Heart left ventricle (tissue), 16 donors: ENCODE results near the gene C2CD2. TPM values are rescaled to one million over a fixed set of nuclear protein-coding genes. Genes with fewer than 3 reads are reported as not detected.

ENCODE experiments used
- ATAC-seq, 4 donors: fragments of 200-7000 bp; cut with Tn5 transposase; one replicate each; pipeline ENCODE4 v1.9.1; 2020 to 2022; ENCODE audit warnings: moderate library complexity in 4 of 4, mild to moderate bottlenecking in 3 of 4, moderate number of reproducible peaks in 1 of 4
- DNase-seq, 5 donors: peaks; one replicate each; pipeline ENCODE4 v3.0.0-alpha.2; 2020
- H3K27ac ChIP-seq, 12 donors: fragments of 200-600 bp; sonication (generic) in 4 of 12; one replicate each; pipeline versions ENCODE4 v1.5.0 to v1.8.0; 2016 to 2022; ENCODE audit warnings: mild to moderate bottlenecking in 2 of 12
- H3K27me3 ChIP-seq, 9 donors: fragments of 200-600 bp; sonication (generic) in 2 of 9; one replicate each; pipeline versions ENCODE4 v1.5.1 to v1.8.0; 2016 to 2022; ENCODE audit warnings: mild to moderate bottlenecking in 3 of 9
- H3K36me3 ChIP-seq, 9 donors: fragments of 200-600 bp; sonication (generic) in 2 of 9; one replicate each; pipeline versions ENCODE4 v1.5.0 to v1.8.0; 2018 to 2022; ENCODE audit warnings: mild to moderate bottlenecking in 2 of 9
- H3K4me1 ChIP-seq, 12 donors: fragments of 200-600 bp; sonication (generic) in 4 of 12; one replicate each; pipeline versions ENCODE4 v1.5.0 to v1.8.0; 2016 to 2022; ENCODE audit warnings: mild to moderate bottlenecking in 3 of 12
- H3K4me3 ChIP-seq, 12 donors: fragments of 200-600 bp; sonication (generic) in 4 of 12; one replicate each; pipeline versions ENCODE4 v1.5.0 to v1.8.0; 2017 to 2022; ENCODE audit warnings: mild to moderate bottlenecking in 9 of 12, moderate library complexity in 4 of 12
- H3K9me3 ChIP-seq, 12 donors: fragments of 200-600 bp; sonication (generic) in 4 of 12; one replicate each; pipeline versions ENCODE4 v1.5.0 to v1.8.0; 2016 to 2022; ENCODE audit warnings: mild to moderate bottlenecking in 1 of 12
- CTCF ChIP-seq, 12 donors: fragments of 200-600 bp; sonication (generic) in 4 of 12; IDR thresholded peaks; one replicate each; pipeline versions ENCODE4 v1.5.0 to v1.8.0; 2018 to 2022; ENCODE audit warnings: antibody characterized with exemption in 12 of 12, mild to moderate bottlenecking in 5 of 12
- POLR2A ChIP-seq, 2 donors: fragments of 450-650 bp; IDR thresholded peaks; one replicate each; pipeline ENCODE4 v1.6.1; 2017; ENCODE audit warnings: antibody characterized with exemption in 2 of 2, mild to moderate bottlenecking in 2 of 2, moderate library complexity in 2 of 2
- WGBS, 4 donors: extraction: QIAGEN DNeasy Blood & Tissue Kit in 2 of 4; methylation state at CpG; one replicate each; pipeline versions ENCODE4 v1.1.5 to v1.1.7; 2013 to 2018; 5-methylcytosine and 5-hydroxymethylcytosine counted together
- intact Hi-C, 10 donors: fragments of 100-400 bp; cut with DNase I; formaldehyde crosslinking; loops; one replicate each; pipeline versions ENCODE4 v1.11.1 to v1.14.2; 2022
- polyA plus RNA-seq, 2 donors: library from polyadenylated mRNA; stranded (reverse); fragments of 200-250 nt; gene quantifications; one replicate each; pipeline ENCODE4 v1.2.3, GENCODE V29; 2013
- total RNA-seq, 9 donors: library from RNA; depleted of rRNA in 2 of 9; stranded (reverse); fragments of >200 nt in 2 of 9; fragmentation: NEBNext Ultra II Directional in 3 of 9; extraction: Animal tissue kit (Norgen Biotek cat#: 25700) in 3 of 9; gene quantifications; one replicate each; pipeline versions ENCODE4 v1.1.0 to v1.2.4, GENCODE V29; 2016 to 2023
- donor health status: ischemic (EF 13 %, LVEDD 7.1; RV severe dilation, severe dysfunction).
- donor health status: healthy with polysubstance abuse.
- donor health status: DM: no; HTN: yes; CAD: no.
- donor health status: DM: no; HTN: no; CAD: no.
- donor health status: ischemic (EF 25% LVEDD 6.9; RV normal size, moderate dysfunction).
- donor health status: ischemic (EF 25% LVEDD 5.7; RV mildly dilated, moderate dysfunction).
- donor health status: healthy.
- donor health status: DM: yes; HTN: yes; CAD: no.
- donor health status: ischemic (EF 35%, LVEDD 5.7; RV mildly dilated, moderate dysfunction).
- donor health status: nonischemic (EF 11% LVEDD 7.7; RV severe dilation, severe dysfunction).
- donor health status: DM: yes; HTN: yes; CAD: no.
- donor health status: PGD.
- donor health status: ischemic (EF 29% LVEDD 5.4; RV normal size, mild dysfunction).
- donor health status: nonischemic (EF 23%, LVEDD 6.1; RV moderate dilation, normal function).

C2CD2 gene
- total and polyA plus RNA-seq, 11 donors, result 3.8 to 13.9 (median 6.0) TPM

GRCh38 chr21:41863439-41863740, 90.4 kb downstream of the C2CD2 start:
- H3K27ac ChIP-seq, result no peak overlapping the region
- 90 to 92% (median 91%) methylated on average over 4 of the region's 4 CpGs for WGBS, 4 donors

GRCh38 chr21:41861987-41862386, 91.8 kb downstream of the C2CD2 start:
- H3K36me3 ChIP-seq, result peaks cover 0 to 27% (median 16%) of the 10 kb centered on the region in 9 donors
- ATAC-seq (no peak), DNase-seq (no peak)
- intact Hi-C loops, result no loop called here
- TF ChIP-seq CTCF (IDR thresholded peaks at IDR 0.05), result no peak
- no peak for TF ChIP-seq POLR2A (IDR thresholded peaks at IDR 0.05)
- no peaks in the 10 kb centered on the region for H3K9me3 ChIP-seq
- WGBS, 4 donors, result 87 to 96% (median 90%) methylated on average over 15 to 17 of the region's 17 CpGs
- no peak overlapping the region for H3K27ac ChIP-seq
- H3K27me3 ChIP-seq, result no peaks in the 10 kb centered on the region
- peaks cover 0 to 8% (median 0%) of the 10 kb centered on the region in 12 donors for H3K4me1 ChIP-seq
- no peak overlapping the region for H3K4me3 ChIP-seq

More at GRCh38 chr21:41863439-41863740, 90.4 kb downstream of the C2CD2 start:
- Histone ChIP-seq H3K4me1 (peaks cover 0 to 8% (median 0%) of the 10 kb centered on the region in 12 donors), H3K36me3 (peaks cover 0 to 17% (median 7%) of the 10 kb centered on the region in 9 donors), H3K4me3 (no peak overlapping the region), H3K9me3 (no peaks in the 10 kb centered on the region), H3K27me3 (no peaks in the 10 kb centered on the region)
- TF ChIP-seq POLR2A (IDR thresholded peaks at IDR 0.05) (no peak), CTCF (IDR thresholded peaks at IDR 0.05) (no peak)
- DNase-seq (no peak), ATAC-seq (no peak)
- intact Hi-C loops, result no loop called here

- no peak overlapping the region for H3K27ac ChIP-seq
- peaks cover 0 to 8% (median 0%) of the 10 kb centered on the region in 12 donors for H3K4me1 ChIP-seq
- TF ChIP-seq POLR2A (IDR thresholded peaks at IDR 0.05), result no peak
- TF ChIP-seq CTCF (IDR thresholded peaks at IDR 0.05), result no peak
- intact Hi-C loops, result no loop called here
- peaks cover 0 to 34% (median 24%) of the 10 kb centered on the region in 9 donors for H3K36me3 ChIP-seq
- DNase-seq, result no peak
- no peak for ATAC-seq
- H3K27me3 ChIP-seq, result no peaks in the 10 kb centered on the region
- no peaks in the 10 kb centered on the region for H3K9me3 ChIP-seq
- 69 to 94% (median 91%) methylated on average over 4 of the region's 4 CpGs for WGBS, 4 donors
- H3K4me3 ChIP-seq, result no peak overlapping the region
Observed at GRCh38 chr21:41861255-41861654, 92.6 kb downstream of the C2CD2 start.

- no peaks in the 10 kb centered on the region for H3K27me3 ChIP-seq
- no peak for ATAC-seq
- intact Hi-C loops, result no loop called here
- no peak overlapping the region for H3K27ac ChIP-seq
- no peak overlapping the region for H3K4me3 ChIP-seq
- H3K4me1 ChIP-seq, result peaks cover 0 to 8% (median 0%) of the 10 kb centered on the region in 12 donors
- WGBS, 4 donors, result 95 to 97% (median 96%) methylated on average over 22 to 23 of the region's 23 CpGs
- H3K36me3 ChIP-seq, result peaks cover 0 to 43% (median 36%) of the 10 kb centered on the region in 9 donors
- no peaks in the 10 kb centered on the region for H3K9me3 ChIP-seq
- TF ChIP-seq POLR2A (IDR thresholded peaks at IDR 0.05), result no peak
- TF ChIP-seq CTCF (IDR thresholded peaks at IDR 0.05), result no peak
- DNase-seq, result no peak
Observed at GRCh38 chr21:41859297-41859980, 94.4 kb downstream of the C2CD2 start.
